ENCODE measurements around the gene PKD2.

The PKD2 gene

GRCh38 chr4:88007304-88008121 is at the start of gene PKD2:
Gene PKD2 (plus strand): TSS chr4:88007635. CDS start chr4:88007734, 99 bp downstream.
- Histone ChIP-seq H3K9ac (ENCODE audit: low read length) (peak within 1 kb of the TSS; percentile 90), H3K9me3 (ENCODE audit: control insufficient read depth, low read length) (no peaks in the 10 kb centered on the region), H3K4me3 (ENCODE audit: low read length) (peak within 1 kb of the TSS; percentile 91), H3K36me3 (ENCODE audit: control insufficient read depth, insufficient read depth, low read length, severe bottlenecking) (no peaks in the 10 kb centered on the region), H3K4me1 (ENCODE audit: control insufficient read depth, insufficient read depth, low read length) (peaks cover 55% of the 10 kb centered on the region), H3K27me3 (replicated peaks; ENCODE audit: control insufficient read depth, insufficient read depth, low read length) (no peaks in the 10 kb centered on the region)
- DNase-seq (ENCODE audit: low read depth), result peak; percentile 94

GRCh38 chr4:87961993-87962392 is 45.4 kb upstream of the PKD2 start:
- H3K4me3 ChIP-seq (ENCODE audit: low read length), result no peak overlapping the region
- H3K27me3 ChIP-seq (replicated peaks; ENCODE audit: control insufficient read depth, insufficient read depth, low read length), result no peaks in the 10 kb centered on the region
- peaks cover 3% of the 10 kb centered on the region for H3K4me1 ChIP-seq (ENCODE audit: control insufficient read depth, insufficient read depth, low read length)
- no peak overlapping the region for H3K9ac ChIP-seq (ENCODE audit: low read length)
- no peaks in the 10 kb centered on the region for H3K36me3 ChIP-seq (ENCODE audit: control insufficient read depth, insufficient read depth, low read length, severe bottlenecking)
- no peaks in the 10 kb centered on the region for H3K9me3 ChIP-seq (ENCODE audit: control insufficient read depth, low read length)
- peak; percentile 21 for DNase-seq (ENCODE audit: low read depth)

- DNase-seq (ENCODE audit: low read depth), result no peak
- no peaks in the 10 kb centered on the region for H3K27me3 ChIP-seq (replicated peaks; ENCODE audit: control insufficient read depth, insufficient read depth, low read length)
- H3K36me3 ChIP-seq (ENCODE audit: control insufficient read depth, insufficient read depth, low read length, severe bottlenecking), result no peaks in the 10 kb centered on the region
- no peak overlapping the region for H3K9ac ChIP-seq (ENCODE audit: low read length)
- H3K4me1 ChIP-seq (ENCODE audit: control insufficient read depth, insufficient read depth, low read length), result peaks cover 3% of the 10 kb centered on the region
- no peaks in the 10 kb centered on the region for H3K9me3 ChIP-seq (ENCODE audit: control insufficient read depth, low read length)
- no peak overlapping the region for H3K4me3 ChIP-seq (ENCODE audit: low read length)
Observed at GRCh38 chr4:87962398-87963146, 44.9 kb upstream of the PKD2 start.

GRCh38 chr4:87965501-87965975 is 41.9 kb upstream of the PKD2 start:
- Histone ChIP-seq H3K4me3 (ENCODE audit: low read length) (no peak overlapping the region), H3K27me3 (replicated peaks; ENCODE audit: control insufficient read depth, insufficient read depth, low read length) (no peaks in the 10 kb centered on the region), H3K4me1 (ENCODE audit: control insufficient read depth, insufficient read depth, low read length) (peaks cover 3% of the 10 kb centered on the region), H3K9me3 (ENCODE audit: control insufficient read depth, low read length) (no peaks in the 10 kb centered on the region), H3K9ac (ENCODE audit: low read length) (no peak overlapping the region), H3K36me3 (ENCODE audit: control insufficient read depth, insufficient read depth, low read length, severe bottlenecking) (no peaks in the 10 kb centered on the region)
- no peak for DNase-seq (ENCODE audit: low read depth)

- H3K27me3 ChIP-seq (replicated peaks; ENCODE audit: control insufficient read depth, insufficient read depth, low read length), result no peaks in the 10 kb centered on the region
- DNase-seq (ENCODE audit: low read depth), result no peak
- H3K9ac ChIP-seq (ENCODE audit: low read length), result no peak overlapping the region
- peaks cover 3% of the 10 kb centered on the region for H3K4me1 ChIP-seq (ENCODE audit: control insufficient read depth, insufficient read depth, low read length)
- no peaks in the 10 kb centered on the region for H3K9me3 ChIP-seq (ENCODE audit: control insufficient read depth, low read length)
- H3K4me3 ChIP-seq (ENCODE audit: low read length), result no peak overlapping the region
- no peaks in the 10 kb centered on the region for H3K36me3 ChIP-seq (ENCODE audit: control insufficient read depth, insufficient read depth, low read length, severe bottlenecking)
Observed at GRCh38 chr4:87966095-87966496, 41.3 kb upstream of the PKD2 start.

GRCh38 chr4:87967193-87967592 is 40.2 kb upstream of the PKD2 start:
- Histone ChIP-seq H3K9me3 (ENCODE audit: control insufficient read depth, low read length) (no peaks in the 10 kb centered on the region), H3K27me3 (replicated peaks; ENCODE audit: control insufficient read depth, insufficient read depth, low read length) (no peaks in the 10 kb centered on the region), H3K4me1 (ENCODE audit: control insufficient read depth, insufficient read depth, low read length) (peaks cover 3% of the 10 kb centered on the region), H3K9ac (ENCODE audit: low read length) (no peak overlapping the region), H3K4me3 (ENCODE audit: low read length) (no peak overlapping the region), H3K36me3 (ENCODE audit: control insufficient read depth, insufficient read depth, low read length, severe bottlenecking) (no peaks in the 10 kb centered on the region)
- no peak for DNase-seq (ENCODE audit: low read depth)

GRCh38 chr4:87970121-87970520 is 37.3 kb upstream of the PKD2 start:
- H3K9me3 ChIP-seq (ENCODE audit: control insufficient read depth, low read length), result no peaks in the 10 kb centered on the region
- no peak for DNase-seq (ENCODE audit: low read depth)
- no peak overlapping the region for H3K9ac ChIP-seq (ENCODE audit: low read length)
- no peaks in the 10 kb centered on the region for H3K36me3 ChIP-seq (ENCODE audit: control insufficient read depth, insufficient read depth, low read length, severe bottlenecking)
- H3K27me3 ChIP-seq (replicated peaks; ENCODE audit: control insufficient read depth, insufficient read depth, low read length), result no peaks in the 10 kb centered on the region
- H3K4me1 ChIP-seq (ENCODE audit: control insufficient read depth, insufficient read depth, low read length), result peaks cover 15% of the 10 kb centered on the region
- H3K4me3 ChIP-seq (ENCODE audit: low read length), result no peak overlapping the region

GRCh38 chr4:87971866-87972265 is 35.6 kb upstream of the PKD2 start:
- H3K4me3 ChIP-seq (ENCODE audit: low read length), result no peak overlapping the region
- peaks cover 15% of the 10 kb centered on the region for H3K4me1 ChIP-seq (ENCODE audit: control insufficient read depth, insufficient read depth, low read length)
- H3K9me3 ChIP-seq (ENCODE audit: control insufficient read depth, low read length), result no peaks in the 10 kb centered on the region
- DNase-seq (ENCODE audit: low read depth), result no peak
- no peaks in the 10 kb centered on the region for H3K36me3 ChIP-seq (ENCODE audit: control insufficient read depth, insufficient read depth, low read length, severe bottlenecking)
- H3K27me3 ChIP-seq (replicated peaks; ENCODE audit: control insufficient read depth, insufficient read depth, low read length), result no peaks in the 10 kb centered on the region
- H3K9ac ChIP-seq (ENCODE audit: low read length), result no peak overlapping the region

GRCh38 chr4:87973283-87974169 is 33.9 kb upstream of the PKD2 start:
- Histone ChIP-seq H3K4me1 (ENCODE audit: control insufficient read depth, insufficient read depth, low read length) (peaks cover 15% of the 10 kb centered on the region), H3K9me3 (ENCODE audit: control insufficient read depth, low read length) (no peaks in the 10 kb centered on the region), H3K36me3 (ENCODE audit: control insufficient read depth, insufficient read depth, low read length, severe bottlenecking) (no peaks in the 10 kb centered on the region), H3K4me3 (ENCODE audit: low read length) (peak overlapping the region; percentile 78), H3K27me3 (replicated peaks; ENCODE audit: control insufficient read depth, insufficient read depth, low read length) (no peaks in the 10 kb centered on the region), H3K9ac (ENCODE audit: low read length) (peak overlapping the region; percentile 71)
- peak; percentile 82 for DNase-seq (ENCODE audit: low read depth)

GRCh38 chr4:87974856-87975462 is 32.5 kb upstream of the PKD2 start:
- no peak overlapping the region for H3K9ac ChIP-seq (ENCODE audit: low read length)
- no peaks in the 10 kb centered on the region for H3K36me3 ChIP-seq (ENCODE audit: control insufficient read depth, insufficient read depth, low read length, severe bottlenecking)
- H3K4me1 ChIP-seq (ENCODE audit: control insufficient read depth, insufficient read depth, low read length), result peaks cover 19% of the 10 kb centered on the region
- no peak for DNase-seq (ENCODE audit: low read depth)
- H3K27me3 ChIP-seq (replicated peaks; ENCODE audit: control insufficient read depth, insufficient read depth, low read length), result no peaks in the 10 kb centered on the region
- no peaks in the 10 kb centered on the region for H3K9me3 ChIP-seq (ENCODE audit: control insufficient read depth, low read length)
- H3K4me3 ChIP-seq (ENCODE audit: low read length), result no peak overlapping the region

Measured in adipocyte (in vitro differentiated cells).